Activated CD4-positive, alpha-beta T cell treated with anti-CD3 and anti-CD28 coated beads, Interleukin-2, amount 50 U/mL, for 24 hours (primary cell): ENCODE measurements around the gene BHLHE23.
"Not testable (repeated sequence)": the region's sequence is repeated elsewhere in the genome, so short reads cannot be mapped to it uniquely, and the experiment has no call there.

Experiments
- DNase-seq, 2 donors: peaks; one replicate each; pipeline ENCODE4 v3.0.0-alpha.2; 2020; ENCODE audit warnings: low read depth in 1 of 2, low spot score in 1 of 2

Gene BHLHE23

DNA sequence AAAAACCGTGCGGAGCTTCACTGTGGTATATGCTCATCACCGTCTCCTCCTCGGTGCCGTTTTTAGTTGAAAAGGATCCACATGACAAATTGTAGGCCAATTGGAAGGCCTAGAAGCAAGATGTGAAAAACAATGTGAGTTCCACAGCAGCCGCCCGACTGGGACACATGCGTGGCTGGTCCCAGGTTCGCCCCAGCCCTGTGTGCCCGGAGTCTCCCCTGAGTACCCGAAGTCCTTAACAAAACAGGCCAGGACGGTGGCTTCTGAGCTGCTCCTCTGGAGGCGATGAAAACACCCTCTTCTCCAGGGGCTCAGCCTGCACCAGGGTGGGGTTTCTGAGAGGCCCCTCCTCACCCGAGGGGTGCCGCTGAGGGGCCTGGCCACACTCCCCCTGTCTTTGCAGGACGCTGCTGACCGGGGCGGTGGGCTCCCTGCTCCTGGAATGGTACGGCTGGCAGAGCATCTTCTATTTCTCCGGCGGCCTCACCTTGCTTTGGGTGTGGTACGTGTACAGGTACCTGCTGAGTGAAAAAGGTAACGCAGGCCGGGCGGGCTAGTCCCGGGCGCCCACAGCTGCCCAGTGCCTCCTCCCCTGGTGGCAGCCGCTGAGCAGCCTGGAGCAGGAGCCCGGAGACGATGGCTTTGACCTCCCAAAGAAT lies 44.4 kb downstream of the BHLHE23 start:
- DNase-seq, result no peak

DNA sequence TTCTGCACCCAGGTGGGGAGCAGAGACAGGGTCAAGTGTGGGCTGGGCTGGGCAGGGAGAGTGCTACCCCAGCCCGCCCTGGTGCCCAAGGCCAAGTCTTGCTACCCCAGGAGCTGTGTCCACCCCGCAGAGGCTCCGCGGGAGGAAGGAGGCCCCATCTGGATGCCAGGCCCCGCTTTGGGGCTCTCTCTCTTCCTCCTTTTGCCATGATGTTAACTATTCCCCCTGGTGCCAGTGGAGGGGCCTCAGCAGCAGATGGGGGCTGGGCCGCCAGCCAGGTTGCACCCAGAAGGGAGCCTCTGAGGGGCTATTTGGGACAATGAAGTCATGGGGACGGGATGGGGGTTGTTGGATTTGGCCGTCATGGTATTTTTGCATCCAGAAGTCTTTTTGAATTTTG lies 45.0 kb downstream of the BHLHE23 start:
- DNase-seq, result no peak

DNA sequence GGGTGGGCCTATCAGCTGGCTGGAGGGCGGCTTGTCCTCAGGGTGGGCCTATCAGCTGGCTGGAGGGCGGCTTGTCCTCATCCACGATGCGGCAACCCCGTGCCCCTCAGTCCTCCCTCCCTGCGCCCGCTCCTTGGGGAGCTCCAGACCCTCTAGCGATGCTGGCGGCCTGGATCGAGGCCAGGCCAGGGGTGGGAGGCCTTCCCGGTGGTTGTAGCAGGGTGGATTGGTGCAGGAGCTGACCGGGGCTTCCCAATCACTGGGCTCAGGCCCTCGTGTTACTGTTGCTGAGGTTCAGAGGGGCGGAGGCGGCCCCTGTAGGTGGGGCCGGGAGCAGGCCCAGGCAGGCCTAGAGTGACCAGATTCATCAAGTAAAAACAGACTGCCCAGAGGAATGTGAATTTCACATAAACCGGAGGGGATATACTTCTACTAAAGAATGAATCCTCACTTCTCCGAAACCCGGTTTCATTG lies 45.4 kb downstream of the BHLHE23 start:
- DNase-seq, result no peak

DNA sequence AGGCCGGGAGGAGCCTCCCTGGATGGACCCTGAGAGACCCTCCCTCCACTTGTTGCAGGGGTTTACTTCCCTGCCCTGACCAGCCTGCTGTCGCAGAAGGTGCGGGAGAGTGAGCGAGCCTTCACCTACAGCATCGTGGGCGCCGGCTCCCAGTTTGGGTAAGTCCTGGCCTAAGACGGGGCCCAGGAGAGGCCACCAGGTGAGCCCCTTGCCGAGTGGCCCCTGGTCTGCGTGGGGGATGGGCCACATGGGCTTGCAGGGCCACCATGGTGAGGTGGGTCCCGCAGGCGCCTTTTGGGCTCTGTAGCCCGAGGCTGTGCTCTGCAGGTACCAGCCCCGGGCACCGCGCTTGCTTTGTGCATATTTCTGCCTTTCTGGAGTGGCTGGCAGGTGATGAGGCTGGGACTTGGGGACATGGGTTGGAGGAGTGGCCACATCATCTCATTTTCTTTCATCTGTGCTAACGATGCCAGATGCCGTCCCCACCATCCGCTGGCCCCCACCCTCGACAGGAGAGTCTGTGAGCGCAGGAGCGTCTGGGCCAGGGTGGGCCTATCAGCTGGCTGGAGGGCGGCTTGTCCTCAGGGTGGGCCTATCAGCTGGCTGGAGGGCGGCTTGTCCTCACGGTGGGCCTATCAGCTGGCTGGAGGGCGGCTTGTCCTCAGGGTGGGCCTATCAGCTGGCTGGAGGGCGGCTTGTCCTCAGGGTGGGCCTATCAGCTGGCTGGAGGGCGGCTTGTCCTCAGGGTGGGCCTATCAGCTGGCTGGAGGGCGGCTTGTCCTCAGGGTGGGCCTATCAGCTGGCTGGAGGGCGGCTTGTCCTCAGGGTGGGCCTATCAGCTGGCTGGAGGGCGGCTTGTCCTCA lies 46.1 kb downstream of the BHLHE23 start:
- not testable (repeated sequence) for DNase-seq

DNA sequence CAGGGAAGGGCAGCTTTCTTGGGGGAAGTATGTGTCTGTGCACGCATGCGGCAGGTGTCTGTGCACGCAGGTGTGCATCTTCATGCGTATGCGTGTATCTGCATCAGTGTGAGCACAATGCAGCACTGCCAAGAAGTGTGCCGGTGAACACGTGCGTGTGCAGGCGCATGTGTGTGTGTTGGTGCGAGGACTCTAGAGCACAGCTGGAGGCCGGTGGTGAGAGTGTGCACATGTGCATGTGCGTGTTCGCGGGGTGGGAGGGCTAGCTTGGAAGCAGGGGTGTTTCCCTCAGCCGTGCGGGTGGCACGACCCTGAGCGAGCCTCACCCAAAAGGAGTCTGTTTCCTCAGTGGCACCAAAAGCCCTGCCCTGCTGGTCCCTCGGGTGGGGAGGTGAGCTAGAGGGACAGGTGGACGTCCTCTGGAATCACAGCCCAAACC lies 46.7 kb downstream of the BHLHE23 start:
- DNase-seq, result no peak

DNA sequence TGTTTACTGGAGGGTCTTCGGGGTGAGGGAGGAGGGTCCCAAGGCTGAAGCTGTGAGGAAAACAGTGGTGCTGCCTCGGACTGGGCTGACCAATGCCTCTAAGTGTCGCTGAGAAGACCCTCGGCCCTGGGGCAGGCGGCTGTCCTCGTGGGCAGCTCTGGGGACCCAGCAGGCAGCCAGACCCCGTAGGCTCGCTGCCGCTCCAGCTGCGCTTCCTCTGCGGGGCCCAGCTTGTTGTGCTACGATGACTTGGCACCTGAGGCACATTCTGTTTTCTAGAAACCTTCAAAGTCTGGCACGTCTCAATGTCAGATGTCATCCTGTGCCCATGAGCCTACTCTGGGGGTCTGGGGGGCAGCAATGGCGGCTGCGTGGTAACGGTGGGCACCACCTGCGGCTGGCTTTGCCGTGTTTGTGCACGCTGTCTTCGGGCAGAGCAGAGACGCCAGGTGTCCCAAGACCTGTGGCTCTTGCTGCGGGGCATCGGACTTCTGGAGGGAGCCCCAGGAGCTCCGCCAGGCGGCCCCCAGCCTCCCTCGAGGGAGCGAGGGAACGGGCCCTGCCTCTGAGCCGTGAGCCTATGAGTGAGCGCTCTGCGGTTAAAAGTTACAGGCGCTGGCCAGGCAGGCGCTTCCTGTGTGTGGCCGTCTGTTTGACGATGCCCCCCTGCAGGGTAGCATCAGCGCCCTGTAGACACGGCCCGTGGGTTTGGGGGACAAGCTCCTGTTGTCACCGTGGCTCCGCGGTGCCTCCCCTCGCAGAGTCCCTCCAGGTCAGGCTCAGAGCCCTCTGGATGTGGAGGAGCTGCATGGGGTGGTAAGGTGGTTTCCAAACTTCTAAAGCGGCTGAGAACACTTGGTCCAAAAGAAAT lies 47.4 kb downstream of the BHLHE23 start:
- no peak for DNase-seq

DNA sequence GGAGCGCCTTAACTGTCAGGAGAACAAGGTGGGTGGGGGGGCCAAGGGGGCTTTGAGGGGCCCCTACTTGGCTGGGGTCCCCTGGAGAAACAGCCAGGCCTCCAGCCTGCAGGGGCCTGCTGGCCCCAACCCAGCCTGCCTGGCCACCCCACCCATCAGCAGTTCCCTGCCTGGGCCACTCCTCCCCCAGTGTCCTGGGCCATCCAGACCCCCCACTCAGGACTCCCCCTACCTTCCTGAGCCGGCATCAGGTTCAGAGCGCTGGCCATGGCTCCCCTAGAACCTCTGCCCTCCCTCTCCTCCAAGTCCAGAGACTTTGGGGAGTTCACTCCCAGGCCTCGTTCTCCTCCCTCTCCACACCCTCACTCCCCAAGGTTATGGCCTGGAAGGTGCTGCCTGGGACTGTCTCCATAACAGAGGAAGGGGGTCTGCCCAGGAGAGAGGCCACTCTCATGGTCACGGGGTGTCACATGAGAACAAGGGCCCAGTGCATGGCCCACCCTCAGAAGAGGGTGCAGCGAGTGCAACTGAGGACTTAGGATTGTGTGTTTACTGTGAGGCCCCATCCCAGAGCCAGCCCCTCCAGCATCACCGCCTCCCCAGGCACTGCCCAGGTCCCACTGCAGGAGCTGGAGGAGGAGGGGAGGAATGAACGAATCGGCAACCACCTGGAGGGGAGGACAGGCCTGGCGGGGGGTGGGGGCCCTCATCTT lies 48.2 kb downstream of the BHLHE23 start:
- DNase-seq, result no peak

DNA sequence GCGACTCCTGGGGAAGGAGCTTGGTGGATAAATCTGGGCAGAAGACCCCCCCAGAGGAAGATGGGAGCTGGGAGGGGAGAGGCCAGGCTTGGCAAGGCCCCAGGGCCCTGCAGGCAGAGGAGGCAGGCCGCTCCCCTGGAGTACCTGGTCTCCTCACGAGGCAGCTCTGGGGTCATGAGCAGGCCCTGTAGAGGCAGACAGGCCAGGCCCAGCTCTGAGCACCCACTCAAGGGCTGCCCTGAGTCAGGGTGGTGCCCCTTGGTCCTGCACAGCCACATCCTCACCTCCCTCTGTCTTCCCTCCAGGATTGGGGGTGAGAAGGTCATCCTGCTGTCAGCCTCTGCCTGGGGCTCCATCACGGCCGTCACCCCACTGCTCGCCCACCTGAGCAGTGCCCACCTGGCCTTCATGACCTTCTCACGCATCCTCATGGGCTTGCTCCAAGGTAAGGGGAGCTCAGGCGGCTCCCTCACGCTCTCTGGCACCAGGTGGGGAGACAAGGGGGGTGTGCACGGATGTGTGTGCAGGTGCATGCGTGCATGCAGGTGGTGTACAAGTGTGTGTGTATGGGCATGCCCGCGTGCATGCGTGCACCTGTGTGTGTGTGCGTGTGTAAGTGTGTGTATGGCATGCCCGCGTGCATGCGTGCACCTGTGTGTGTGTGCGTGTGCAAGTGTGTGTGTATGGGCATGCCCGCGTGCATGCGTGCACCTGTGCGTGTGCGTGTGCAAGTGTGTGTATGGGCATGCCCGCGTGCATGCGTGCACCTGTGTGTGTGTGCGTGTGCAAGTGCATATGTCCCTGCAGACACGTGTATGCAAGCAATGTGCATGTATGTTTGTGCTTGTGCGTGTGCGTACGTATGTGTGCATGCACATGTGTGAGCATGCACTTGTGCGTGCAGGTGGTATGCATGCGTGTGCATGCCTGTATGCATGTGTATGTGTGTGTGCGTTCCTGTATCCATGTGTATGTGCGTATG lies 49.3 kb downstream of the BHLHE23 start:
- no peak for DNase-seq

DNA sequence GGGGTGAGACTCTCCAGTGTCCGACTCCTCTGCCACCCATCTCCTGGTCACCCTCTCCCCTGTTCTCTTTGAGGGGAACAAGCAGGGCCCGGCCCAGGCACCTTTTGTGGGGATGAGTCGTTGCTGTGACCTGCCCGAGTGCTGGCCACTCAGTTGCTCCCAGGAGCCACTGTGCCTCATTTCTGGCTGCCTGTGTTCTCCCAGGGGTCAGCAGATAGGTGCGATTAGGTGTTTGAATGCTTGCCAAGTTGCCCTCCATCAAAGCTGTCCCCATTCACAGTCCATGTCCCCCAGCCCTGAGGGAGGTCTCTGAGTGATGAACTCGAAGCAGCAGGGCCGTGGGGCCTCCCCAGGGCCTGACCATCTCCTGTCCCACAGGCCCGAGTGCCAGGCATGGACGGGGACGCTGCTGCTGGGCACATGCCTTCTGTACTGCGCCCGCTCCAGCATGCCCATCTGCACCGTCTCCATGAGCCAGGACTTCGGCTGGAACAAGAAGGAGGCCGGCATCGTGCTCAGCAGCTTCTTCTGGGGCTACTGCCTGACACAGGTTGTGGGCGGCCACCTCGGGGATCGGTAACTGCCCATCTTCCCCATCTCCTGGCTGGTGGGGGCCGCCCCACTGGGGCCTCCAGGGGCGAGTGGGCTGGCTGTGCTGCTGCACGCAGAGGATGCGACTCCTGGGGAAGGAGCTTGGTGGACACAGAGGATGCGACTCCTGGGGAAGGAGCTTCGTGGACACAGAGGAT lies 50.2 kb downstream of the BHLHE23 start:
- DNase-seq, result no peak
